HepG2 (cell line): Measurements from ENCODE around the gene C1QBP. TPM values are rescaled to one million over a fixed set of nuclear protein-coding genes. Genes with fewer than 3 reads are reported as not detected.

Source experiments
- AGO2 ChIP-seq: fragments of 200-400 bp; formaldehyde crosslinking; optimal IDR thresholded peaks from 2 replicates; pipeline ENCODE3; 2017; ENCODE audit warnings: mild to moderate bottlenecking, low read depth, low read length, moderate library complexity
- DDIT3 ChIP-seq: sonication (generic); formaldehyde crosslinking; IDR thresholded peaks from 2 replicates; pipeline ENCODE4 v1.4.0; 2020; ENCODE audit warnings: mild to moderate bottlenecking, missing genetic modification reagents
- EED ChIP-seq: sonication (generic); formaldehyde crosslinking; IDR thresholded peaks from 2 replicates; pipeline ENCODE4 v1.5.0; 2020; ENCODE audit warnings: mild to moderate bottlenecking, missing genetic modification reagents
- GMEB2 ChIP-seq: IDR thresholded peaks from 2 replicates; pipeline ENCODE4 v1.6.1; 2016; ENCODE audit warnings: missing biosample characterization, missing genetic modification reagents, low read depth
- HNRNPK ChIP-seq: fragments of 200-400 bp; formaldehyde crosslinking; IDR thresholded peaks from 2 replicates; pipeline ENCODE4 v1.6.1; 2018; ENCODE audit warnings: low read length, low read depth, moderate library complexity, mild to moderate bottlenecking; ENCODE audit not compliant: poor library complexity, severe bottlenecking
- KDM2A ChIP-seq: sonication (generic); formaldehyde crosslinking; IDR thresholded peaks from 2 replicates; pipeline ENCODE4 v1.4.0; 2020; ENCODE audit warnings: low read depth, missing genetic modification reagents, borderline replicate concordance
- KMT2A ChIP-seq: sonication (generic); formaldehyde crosslinking; IDR thresholded peaks from 2 replicates; pipeline ENCODE4 v1.4.0; 2020; ENCODE audit warnings: missing genetic modification reagents
- NFIB ChIP-seq: sonication (generic); formaldehyde crosslinking; IDR thresholded peaks from 2 replicates; pipeline ENCODE4 v1.9.0; 2021; ENCODE audit warnings: missing genetic modification reagents, mild to moderate bottlenecking, borderline replicate concordance
- NR2C2 ChIP-seq: sonication (generic); formaldehyde crosslinking; IDR thresholded peaks from 2 replicates; pipeline ENCODE4 v1.4.0; 2020; ENCODE audit warnings: missing genetic modification reagents, mild to moderate bottlenecking, moderate library complexity, borderline replicate concordance
- POLR2AphosphoS5 ChIP-seq: IDR thresholded peaks from 2 replicates; pipeline ENCODE4 v1.6.1; 2012; ENCODE audit warnings: low read depth, low read length
- SKIL ChIP-seq: sonication (generic); formaldehyde crosslinking; IDR thresholded peaks from 2 replicates; pipeline ENCODE4 v1.8.0; 2022; ENCODE audit warnings: missing genetic modification reagents, mild to moderate bottlenecking, moderate library complexity, borderline replicate concordance
- SMARCC2 ChIP-seq: fragments of 450-650 bp; IDR thresholded peaks from 2 replicates; pipeline ENCODE4 v1.6.1; 2017; ENCODE audit warnings: antibody characterized with exemption, mild to moderate bottlenecking
- TBP ChIP-seq: sonication (generic); formaldehyde crosslinking; IDR thresholded peaks from 2 replicates; pipeline ENCODE4 v1.5.0; 2020; ENCODE audit warnings: missing genetic modification reagents
- XRCC5 ChIP-seq: fragments of 200-400 bp; formaldehyde crosslinking; optimal IDR thresholded peaks from 2 replicates; pipeline ENCODE3; 2017; ENCODE audit warnings: mild to moderate bottlenecking, low read length
- ZFP90 ChIP-seq: sonication (generic); formaldehyde crosslinking; IDR thresholded peaks from 2 replicates; pipeline ENCODE4 v1.8.0; 2022; ENCODE audit warnings: missing genetic modification reagents, mild to moderate bottlenecking, inconsistent platforms, borderline replicate concordance
- ZNF615 ChIP-seq: sonication (generic); formaldehyde crosslinking; IDR thresholded peaks from 2 replicates; pipeline ENCODE4 v1.5.0; 2020; ENCODE audit warnings: mild to moderate bottlenecking, missing genetic modification reagents, borderline replicate concordance
- ZNF646 ChIP-seq: sonication (generic); formaldehyde crosslinking; IDR thresholded peaks from 2 replicates; pipeline ENCODE4 v1.9.0; 2021; ENCODE audit warnings: mild to moderate bottlenecking, missing genetic modification reagents
- ZNF672 ChIP-seq: sonication (generic); formaldehyde crosslinking; IDR thresholded peaks from 2 replicates; pipeline ENCODE4 v1.8.1; 2022; ENCODE audit warnings: missing genetic modification reagents
- polyA plus RNA-seq, 8 experiments: library from polyadenylated mRNA; depleted of rRNA in 3 of 8; stranded (reverse) in 7 of 8; unstranded in 1 of 8; fragments of >200 nt; fragmentation: Illumina TruSeq in 4 of 8; extraction: Trizol in 4 of 8; gene quantifications; 2 replicates each; pipeline versions ENCODE4 v1.2.1 to v1.2.3, GENCODE V29; 2011 to 2016; ENCODE audit warnings: low read depth in 4 of 8, missing spikeins in 1 of 8, mixed read lengths in 1 of 8; ENCODE audit not compliant: insufficient read depth in 1 of 8
- total RNA-seq, 5 experiments: library from RNA; depleted of rRNA; stranded (reverse); fragments of >200 nt; fragmentation: Illumina TruSeq; extraction: Trizol; gene quantifications; 2 replicates each; pipeline ENCODE4 v1.2.3, GENCODE V29; 2016; ENCODE audit warnings: low read depth in 1 of 5

The C1QBP gene
- total and polyA plus RNA-seq, 2 of the 13 experiments (the other 11 are each of a cell fraction or from before 2014, with no cell fraction given), result 219 to 680 TPM

GRCh38 chr17:5438716-5439445, at the start of gene C1QBP (continued):
- peak; percentile 87 for TF ChIP-seq POLR2AphosphoS5
- peak; percentile 95 for TF ChIP-seq XRCC5
- TF ChIP-seq NR2C2 (CRISPR knock-in tag), result peak; percentile 92
- TF ChIP-seq EED (CRISPR knock-in tag), result peak; percentile 65; the same call in 1 of the 2 replicates
- peak; percentile 70; the same call in 1 of the 2 replicates for TF ChIP-seq ZFP90 (CRISPR knock-in tag)
- peak; percentile 94 for TF ChIP-seq AGO2
- TF ChIP-seq ZNF646 (CRISPR knock-in tag), result no peak
- TF ChIP-seq SMARCC2, result no peak
- TF ChIP-seq ZNF615 (CRISPR knock-in tag), result 0 out of 2 replicates have a peak, but pooled peaks have one; percentile 77
- peak; percentile 52 for TF ChIP-seq HNRNPK
- TF ChIP-seq NFIB, result no peak
- 0 out of 2 replicates have a peak, but pooled peaks have one; percentile 73 for TF ChIP-seq TBP (CRISPR knock-in tag)
- TF ChIP-seq GMEB2 (CRISPR knock-in tag), result no peak
- TF ChIP-seq SKIL (CRISPR knock-in tag), result peak; percentile 51; the same call in 1 of the 2 replicates
- TF ChIP-seq DDIT3 (CRISPR knock-in tag), result no peak
- peak; percentile 91; the same call in 1 of the 2 replicates for TF ChIP-seq ZNF672
- TF ChIP-seq KMT2A, result peak; percentile 89
- TF ChIP-seq KDM2A (CRISPR knock-in tag), result peak; percentile 94
